Measurements from ENCODE around the gene SMIM24.

The SMIM24 gene

DNA sequence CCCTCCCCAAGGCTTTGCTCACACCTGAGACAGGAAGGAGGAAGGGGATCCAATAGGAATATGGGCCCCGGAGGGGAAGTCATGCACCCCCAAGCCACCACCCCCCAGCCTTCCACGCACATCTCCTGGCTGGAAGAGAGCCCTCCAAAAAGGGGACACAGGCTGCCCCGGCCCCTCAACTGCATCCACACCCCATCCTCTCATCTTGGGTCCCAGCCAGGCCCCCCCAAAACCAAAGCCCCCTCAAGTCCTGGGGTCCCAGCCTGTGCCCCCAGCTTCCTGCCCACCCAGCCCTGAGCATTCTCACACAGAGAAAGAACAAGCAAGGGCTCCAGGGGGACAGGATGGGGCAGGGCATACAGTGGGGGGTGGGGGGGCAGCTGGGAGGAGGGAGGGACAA lies 12.1 kb downstream of the SMIM24 start:
- Histone ChIP-seq H3K27me3 (ENCODE audit: control insufficient read depth, insufficient read depth, low read length) (peaks cover 44% of the 10 kb centered on the region), H3K27ac (ENCODE audit: low read depth, low read length) (no peak overlapping the region), H3K9me3 (ENCODE audit: control insufficient read depth, insufficient read depth, low read length) (no peaks in the 10 kb centered on the region)

GRCh38 chr19:3467437-3468198 lies 12.7 kb downstream of the SMIM24 start:
- H3K4me1 ChIP-seq (ENCODE audit: control insufficient read depth, insufficient read depth, low read length), result 0 out of 2 replicates have a peak, but pooled peaks cover 2% of the 10 kb centered on the region
- H3K36me3 ChIP-seq (ENCODE audit: control insufficient read depth, insufficient read depth, low read length), result no peaks in the 10 kb centered on the region
- H3K27ac ChIP-seq (ENCODE audit: low read depth, low read length), result no peak overlapping the region
- no peaks in the 10 kb centered on the region for H3K9me3 ChIP-seq (ENCODE audit: control insufficient read depth, insufficient read depth, low read length)
- no peak overlapping the region for H3K4me3 ChIP-seq (ENCODE audit: low read depth, low read length)
- H3K9ac ChIP-seq (ENCODE audit: low read depth, low read length), result no peak overlapping the region
- peaks cover 50% of the 10 kb centered on the region for H3K27me3 ChIP-seq (ENCODE audit: control insufficient read depth, insufficient read depth, low read length)

More for the DNA sequence above, 12.1 kb downstream of the SMIM24 start:
- Histone ChIP-seq H3K36me3 (ENCODE audit: control insufficient read depth, insufficient read depth, low read length) (no peaks in the 10 kb centered on the region), H3K9ac (ENCODE audit: low read depth, low read length) (no peak overlapping the region), H3K4me3 (ENCODE audit: low read depth, low read length) (no peak overlapping the region), H3K4me1 (ENCODE audit: control insufficient read depth, insufficient read depth, low read length) (0 out of 2 replicates have a peak, but pooled peaks cover 2% of the 10 kb centered on the region)

DNA sequence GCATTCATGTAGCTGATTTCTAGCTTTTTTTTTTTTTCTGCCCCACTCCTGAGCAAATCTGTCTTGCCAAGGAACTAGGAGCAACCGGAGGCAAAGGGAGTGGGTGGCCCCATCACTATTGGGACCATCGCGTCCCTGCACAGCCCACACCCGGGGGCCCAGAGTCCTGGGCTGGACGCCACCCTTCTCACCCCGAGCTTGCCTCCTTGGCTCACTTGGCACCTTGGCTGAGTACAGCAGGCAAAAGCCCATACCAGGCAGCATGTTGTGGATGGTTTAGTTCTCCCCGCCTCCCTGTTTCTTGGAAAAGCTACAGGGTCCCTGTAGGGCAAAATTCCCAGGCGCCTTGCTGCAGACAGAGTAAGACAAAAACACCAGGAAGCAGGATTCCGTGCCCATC lies 13.7 kb downstream of the SMIM24 start:
- peaks cover 56% of the 10 kb centered on the region for H3K27me3 ChIP-seq (ENCODE audit: control insufficient read depth, insufficient read depth, low read length)
- 0 out of 2 replicates have a peak, but pooled peaks cover 2% of the 10 kb centered on the region for H3K4me1 ChIP-seq (ENCODE audit: control insufficient read depth, insufficient read depth, low read length)
- no peaks in the 10 kb centered on the region for H3K36me3 ChIP-seq (ENCODE audit: control insufficient read depth, insufficient read depth, low read length)
- H3K9me3 ChIP-seq (ENCODE audit: control insufficient read depth, insufficient read depth, low read length), result no peaks in the 10 kb centered on the region
- H3K4me3 ChIP-seq (ENCODE audit: low read depth, low read length), result no peak overlapping the region
- H3K27ac ChIP-seq (ENCODE audit: low read depth, low read length), result no peak overlapping the region
- no peak overlapping the region for H3K9ac ChIP-seq (ENCODE audit: low read depth, low read length)

DNA sequence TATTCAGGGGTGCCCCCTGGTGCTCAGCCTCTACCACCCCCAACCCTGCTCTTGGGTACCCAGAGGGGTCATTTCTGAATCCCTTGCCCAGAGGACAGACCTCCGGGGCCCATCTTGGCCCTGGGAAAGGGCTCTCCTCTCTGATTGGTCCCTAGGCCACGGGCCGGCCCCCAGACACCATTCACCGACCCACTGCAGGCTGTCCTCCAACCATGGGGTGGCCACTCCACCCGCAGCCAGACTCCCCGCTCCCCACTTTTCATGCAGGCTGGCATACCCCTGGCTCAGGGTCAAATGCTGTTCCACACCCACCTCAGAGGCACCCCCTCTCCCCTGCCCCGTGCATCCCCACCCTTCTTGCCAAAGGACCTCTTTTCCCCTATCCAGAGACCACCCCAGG lies 14.8 kb downstream of the SMIM24 start:
- peaks cover 63% of the 10 kb centered on the region for H3K27me3 ChIP-seq (ENCODE audit: control insufficient read depth, insufficient read depth, low read length)
- H3K9ac ChIP-seq (ENCODE audit: low read depth, low read length), result no peak overlapping the region
- H3K27ac ChIP-seq (ENCODE audit: low read depth, low read length), result no peak overlapping the region
- no peaks in the 10 kb centered on the region for H3K9me3 ChIP-seq (ENCODE audit: control insufficient read depth, insufficient read depth, low read length)
- no peaks in the 10 kb centered on the region for H3K36me3 ChIP-seq (ENCODE audit: control insufficient read depth, insufficient read depth, low read length)
- no peak overlapping the region for H3K4me3 ChIP-seq (ENCODE audit: low read depth, low read length)
- 0 out of 2 replicates have a peak, but pooled peaks cover 2% of the 10 kb centered on the region for H3K4me1 ChIP-seq (ENCODE audit: control insufficient read depth, insufficient read depth, low read length)

DNA sequence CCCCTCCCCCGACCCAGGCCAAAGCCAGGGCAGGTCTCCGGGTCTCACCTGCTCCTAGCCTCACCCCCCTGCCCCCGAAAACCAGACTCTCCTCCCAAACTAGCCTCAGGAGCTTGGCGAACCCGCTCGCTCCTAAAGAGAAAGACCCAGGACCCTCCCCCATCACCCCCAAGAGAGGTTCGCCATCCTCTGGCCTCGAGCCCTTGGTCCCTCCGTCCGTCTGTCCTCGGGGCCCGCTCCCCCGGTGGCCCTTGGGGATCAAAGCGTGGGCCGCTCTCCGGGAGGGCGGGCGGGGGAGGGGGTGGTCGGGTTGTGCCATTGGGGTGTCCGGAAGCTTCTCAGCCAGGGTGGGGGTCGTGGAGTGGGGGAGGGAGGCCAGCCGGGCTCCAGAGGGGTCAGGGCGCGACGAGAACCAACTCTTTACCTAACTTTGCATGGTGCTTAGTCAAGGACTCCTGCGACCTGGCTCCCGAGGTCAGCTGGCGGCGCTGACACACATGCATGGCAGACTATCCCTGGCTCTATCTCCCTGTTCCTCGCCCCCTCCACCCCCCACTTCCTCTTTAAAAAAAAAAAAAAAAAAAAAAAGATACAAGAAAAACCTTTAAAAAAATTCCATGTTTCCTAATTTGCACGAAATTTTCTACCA lies 15.6 kb downstream of the SMIM24 start:
- no peak overlapping the region for H3K27ac ChIP-seq (ENCODE audit: low read depth, low read length)
- H3K36me3 ChIP-seq (ENCODE audit: control insufficient read depth, insufficient read depth, low read length), result no peaks in the 10 kb centered on the region
- H3K9me3 ChIP-seq (ENCODE audit: control insufficient read depth, insufficient read depth, low read length), result no peaks in the 10 kb centered on the region
- H3K4me3 ChIP-seq (ENCODE audit: low read depth, low read length), result no peak overlapping the region
- H3K4me1 ChIP-seq (ENCODE audit: control insufficient read depth, insufficient read depth, low read length), result peaks cover 4% of the 10 kb centered on the region; the same call in 1 of the 2 replicates
- peaks cover 66% of the 10 kb centered on the region for H3K27me3 ChIP-seq (ENCODE audit: control insufficient read depth, insufficient read depth, low read length)
- H3K9ac ChIP-seq (ENCODE audit: low read depth, low read length), result no peak overlapping the region

GRCh38 chr19:3463714-3464586 lies 16.4 kb downstream of the SMIM24 start:
- no peaks in the 10 kb centered on the region for H3K36me3 ChIP-seq (ENCODE audit: control insufficient read depth, insufficient read depth, low read length)
- H3K27ac ChIP-seq (ENCODE audit: low read depth, low read length), result no peak overlapping the region
- H3K4me1 ChIP-seq (ENCODE audit: control insufficient read depth, insufficient read depth, low read length), result peaks cover 7% of the 10 kb centered on the region; the same call in 1 of the 2 replicates
- no peaks in the 10 kb centered on the region for H3K9me3 ChIP-seq (ENCODE audit: control insufficient read depth, insufficient read depth, low read length)
- no peak overlapping the region for H3K9ac ChIP-seq (ENCODE audit: low read depth, low read length)
- peak overlapping the region; percentile 48; the same call in 1 of the 2 replicates for H3K4me3 ChIP-seq (ENCODE audit: low read depth, low read length)
- H3K27me3 ChIP-seq (ENCODE audit: control insufficient read depth, insufficient read depth, low read length), result peaks cover 68% of the 10 kb centered on the region

GRCh38 chr19:3462991-3463713 lies 17.2 kb downstream of the SMIM24 start:
- no peak overlapping the region for H3K27ac ChIP-seq (ENCODE audit: low read depth, low read length)
- H3K4me3 ChIP-seq (ENCODE audit: low read depth, low read length), result peak overlapping the region; percentile 40; the same call in 1 of the 2 replicates
- no peak overlapping the region for H3K9ac ChIP-seq (ENCODE audit: low read depth, low read length)
- H3K36me3 ChIP-seq (ENCODE audit: control insufficient read depth, insufficient read depth, low read length), result no peaks in the 10 kb centered on the region
- H3K9me3 ChIP-seq (ENCODE audit: control insufficient read depth, insufficient read depth, low read length), result no peaks in the 10 kb centered on the region
- H3K4me1 ChIP-seq (ENCODE audit: control insufficient read depth, insufficient read depth, low read length), result peaks cover 9% of the 10 kb centered on the region; the same call in 1 of the 2 replicates
- peaks cover 76% of the 10 kb centered on the region for H3K27me3 ChIP-seq (ENCODE audit: control insufficient read depth, insufficient read depth, low read length)

- no peak overlapping the region for H3K9ac ChIP-seq (ENCODE audit: low read depth, low read length)
- peaks cover 14% of the 10 kb centered on the region; the same call in 1 of the 2 replicates for H3K4me1 ChIP-seq (ENCODE audit: control insufficient read depth, insufficient read depth, low read length)
- H3K4me3 ChIP-seq (ENCODE audit: low read depth, low read length), result no peak overlapping the region
- no peaks in the 10 kb centered on the region for H3K36me3 ChIP-seq (ENCODE audit: control insufficient read depth, insufficient read depth, low read length)
- H3K27ac ChIP-seq (ENCODE audit: low read depth, low read length), result no peak overlapping the region
- peaks cover 72% of the 10 kb centered on the region for H3K27me3 ChIP-seq (ENCODE audit: control insufficient read depth, insufficient read depth, low read length)
- no peaks in the 10 kb centered on the region for H3K9me3 ChIP-seq (ENCODE audit: control insufficient read depth, insufficient read depth, low read length)
These were observed 20.3 kb downstream of the SMIM24 start for GRCh38 chr19:3459965-3460582.

DNA sequence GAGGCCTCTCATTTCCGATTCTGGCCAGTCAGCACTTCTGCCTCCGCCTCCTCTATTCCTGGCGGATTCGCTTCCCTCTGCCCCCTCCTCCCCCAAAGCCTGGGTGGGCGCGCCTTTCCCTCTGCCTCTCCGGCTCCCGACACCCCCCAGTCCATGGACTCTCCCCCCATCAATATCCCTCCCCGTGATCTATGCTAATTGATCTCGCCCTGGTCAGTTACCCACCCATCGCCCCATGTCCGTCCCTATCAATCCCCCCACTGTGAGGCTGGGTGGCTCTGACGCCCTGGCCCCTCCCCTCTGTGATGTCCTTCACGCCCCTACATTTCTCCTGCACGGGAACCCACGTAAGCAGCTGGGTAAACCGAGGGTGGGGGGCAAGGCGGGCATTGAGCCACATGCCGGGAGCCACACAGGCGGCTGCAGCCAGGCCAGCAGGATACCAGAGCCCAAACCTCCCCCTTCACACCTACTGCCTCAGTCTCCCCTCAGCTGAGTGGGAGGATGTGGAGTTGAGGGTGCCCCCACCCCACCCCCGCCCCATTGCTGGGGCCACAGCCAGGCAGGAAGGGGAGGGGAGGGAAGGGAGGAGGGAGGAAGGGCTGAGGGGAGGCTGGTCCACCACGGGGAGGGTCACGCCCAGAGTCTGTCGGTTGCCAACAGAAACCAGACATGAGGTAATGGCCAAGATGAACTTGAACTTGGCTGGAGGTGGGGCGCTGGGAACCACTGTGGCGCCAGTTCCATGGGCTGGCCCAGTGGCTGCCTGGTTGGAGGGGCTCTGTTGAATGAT lies 21.0 kb downstream of the SMIM24 start:
- Histone ChIP-seq H3K9me3 (ENCODE audit: control insufficient read depth, insufficient read depth, low read length) (no peaks in the 10 kb centered on the region), H3K36me3 (ENCODE audit: control insufficient read depth, insufficient read depth, low read length) (no peaks in the 10 kb centered on the region), H3K4me3 (ENCODE audit: low read depth, low read length) (peak overlapping the region; percentile 46), H3K9ac (ENCODE audit: low read depth, low read length) (no peak overlapping the region), H3K27me3 (ENCODE audit: control insufficient read depth, insufficient read depth, low read length) (peaks cover 65% of the 10 kb centered on the region), H3K27ac (ENCODE audit: low read depth, low read length) (no peak overlapping the region), H3K4me1 (ENCODE audit: control insufficient read depth, insufficient read depth, low read length) (peaks cover 12% of the 10 kb centered on the region; the same call in 1 of the 2 replicates)
